Activated T-cell treated with anti-CD3 and anti-CD28 coated beads, Interleukin-2, amount 50 U/mL, for 1 hour (primary cell): ENCODE results near the gene TRAPPC3.

Source experiments
- DNase-seq: peaks from one replicate; pipeline ENCODE4 v3.0.0-alpha.2; 2020

Gene TRAPPC3

GRCh38 chr1:36097693-36098585 is 51.3 kb downstream of the TRAPPC3 start:
- no peak for DNase-seq

- DNase-seq = no peak
Measured at GRCh38 chr1:36096500-36097432, 52.5 kb downstream of the TRAPPC3 start.

- DNase-seq = no peak
Measured at GRCh38 chr1:36095760-36096405, 53.4 kb downstream of the TRAPPC3 start.

GRCh38 chr1:36094621-36095061 is 54.6 kb downstream of the TRAPPC3 start:
- peak; percentile 8 for DNase-seq

- peak; percentile 15 for DNase-seq
Measured at GRCh38 chr1:36093929-36094328, 55.4 kb downstream of the TRAPPC3 start.

GRCh38 chr1:36093226-36093625 is 56.1 kb downstream of the TRAPPC3 start:
- DNase-seq = peak; percentile 14

GRCh38 chr1:36092798-36093185 is 56.5 kb downstream of the TRAPPC3 start:
- DNase-seq = peak; percentile 4

- DNase-seq = peak; percentile 12
Measured at GRCh38 chr1:36092166-36092797, 57.0 kb downstream of the TRAPPC3 start.

- peak; percentile 16 for DNase-seq
Measured at GRCh38 chr1:36091698-36092097, 57.6 kb downstream of the TRAPPC3 start.

GRCh38 chr1:36091141-36091540 is 58.1 kb downstream of the TRAPPC3 start:
- peak; percentile 16 for DNase-seq

GRCh38 chr1:36089393-36090121 is 59.7 kb downstream of the TRAPPC3 start:
- peak; percentile 16 for DNase-seq

- peak; percentile 93 for DNase-seq
Measured at GRCh38 chr1:36088577-36089392, 60.5 kb downstream of the TRAPPC3 start, which contains the start of gene ADPRS. Gene ADPRS, plus strand, starts transcription at chr1:36088892. Its CDS starts 13 bp downstream, at chr1:36088905.

- DNase-seq = no peak
Measured at GRCh38 chr1:36088265-36088576, 61.1 kb downstream of the TRAPPC3 start.

- DNase-seq = no peak
Measured at GRCh38 chr1:36087233-36088123, 61.8 kb downstream of the TRAPPC3 start.
